GM19035 (cell line): ENCODE results near the gene CERS4.
"Not testable (repeated sequence)": the region's sequence is repeated elsewhere in the genome, so short reads cannot be mapped to it uniquely, and the experiment has no call there.

Source experiments
- ATAC-seq: cut with Tn5 transposase; IDR thresholded peaks from one replicate; pipeline ENCODE4 v1.9.1; 2021; ENCODE audit not compliant: unreplicated experiment

The CERS4 gene, protein sequence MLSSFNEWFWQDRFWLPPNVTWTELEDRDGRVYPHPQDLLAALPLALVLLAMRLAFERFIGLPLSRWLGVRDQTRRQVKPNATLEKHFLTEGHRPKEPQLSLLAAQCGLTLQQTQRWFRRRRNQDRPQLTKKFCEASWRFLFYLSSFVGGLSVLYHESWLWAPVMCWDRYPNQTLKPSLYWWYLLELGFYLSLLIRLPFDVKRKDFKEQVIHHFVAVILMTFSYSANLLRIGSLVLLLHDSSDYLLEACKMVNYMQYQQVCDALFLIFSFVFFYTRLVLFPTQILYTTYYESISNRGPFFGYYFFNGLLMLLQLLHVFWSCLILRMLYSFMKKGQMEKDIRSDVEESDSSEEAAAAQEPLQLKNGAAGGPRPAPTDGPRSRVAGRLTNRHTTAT

DNA sequence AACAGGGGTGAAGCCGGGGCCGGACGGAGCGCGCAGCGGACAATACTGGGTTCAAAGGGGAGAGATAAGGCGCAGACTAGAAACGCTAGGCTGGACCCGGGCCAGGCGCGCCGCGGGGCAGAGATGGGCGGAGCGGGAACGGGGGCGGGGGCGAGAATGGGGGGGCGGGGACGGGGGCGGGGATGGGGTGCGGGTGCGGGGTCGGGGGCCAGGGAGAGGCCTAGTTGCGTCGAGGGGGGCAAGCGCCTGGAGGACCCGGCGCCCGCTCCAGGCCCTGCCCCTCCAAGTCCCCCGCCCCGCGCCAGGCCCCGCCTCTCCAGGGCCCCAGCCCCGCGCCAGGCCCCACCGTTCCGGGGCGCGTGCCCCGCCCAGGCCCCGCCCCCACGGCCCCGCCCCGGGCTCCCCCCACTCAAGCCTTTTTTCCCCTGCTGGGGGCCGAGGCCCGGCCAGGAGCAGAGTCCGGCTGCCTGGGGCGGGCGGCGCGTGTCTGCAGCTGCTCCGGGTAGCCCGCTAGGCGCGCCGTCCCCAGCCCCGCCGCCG is at the start of gene CERS4:
Gene CERS4, plus strand, starts transcription at position 449 of the 540 bp plus-strand sequence. CDS start 41,707 bp downstream, outside the sequence.
- peak; percentile 57 for ATAC-seq

DNA sequence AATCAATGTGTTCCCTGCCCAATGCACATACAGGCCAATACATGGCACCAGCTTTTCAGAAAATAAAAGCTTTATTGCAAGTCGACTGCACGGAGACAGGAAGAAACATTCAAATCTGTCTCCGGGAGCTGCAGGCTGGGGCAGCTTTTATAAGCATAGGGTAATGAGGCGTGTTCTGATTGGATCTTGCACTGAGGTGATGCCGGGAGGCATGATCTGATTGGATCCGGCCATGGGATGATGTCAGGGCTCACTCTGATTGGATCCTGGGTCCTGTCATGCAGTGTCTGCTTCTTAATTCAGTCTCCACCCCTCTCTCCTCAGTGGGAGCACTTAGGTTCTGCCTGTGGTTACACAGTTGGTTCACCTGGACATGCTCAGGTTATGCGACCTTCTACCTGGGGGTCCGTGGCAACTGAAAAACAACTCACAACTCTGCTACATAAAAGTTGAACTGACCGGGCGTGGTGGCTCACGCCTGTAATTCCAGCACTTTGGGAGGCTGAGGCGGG is 48.0 kb upstream of the CERS4 start:
- no peak for ATAC-seq

DNA sequence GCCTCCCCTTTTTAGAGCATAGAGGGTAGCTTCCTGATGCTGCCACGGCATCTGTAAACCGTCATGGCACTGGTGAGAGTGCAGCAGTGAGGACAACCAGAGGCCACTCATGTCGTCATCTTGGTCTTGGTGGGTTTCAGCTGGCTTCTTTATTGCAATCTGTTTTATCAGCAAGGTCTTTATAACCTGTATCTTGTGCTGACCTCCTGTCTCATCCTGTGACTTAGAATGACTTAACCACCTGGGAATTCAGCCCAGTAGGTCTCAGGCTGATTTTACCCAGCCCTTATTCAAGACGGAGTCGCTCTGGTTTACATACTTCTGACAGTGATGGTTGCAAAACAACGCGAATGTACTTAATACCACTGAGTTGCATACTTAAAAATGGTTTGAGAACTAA is 45.4 kb upstream of the CERS4 start:
- ATAC-seq, result no peak

DNA sequence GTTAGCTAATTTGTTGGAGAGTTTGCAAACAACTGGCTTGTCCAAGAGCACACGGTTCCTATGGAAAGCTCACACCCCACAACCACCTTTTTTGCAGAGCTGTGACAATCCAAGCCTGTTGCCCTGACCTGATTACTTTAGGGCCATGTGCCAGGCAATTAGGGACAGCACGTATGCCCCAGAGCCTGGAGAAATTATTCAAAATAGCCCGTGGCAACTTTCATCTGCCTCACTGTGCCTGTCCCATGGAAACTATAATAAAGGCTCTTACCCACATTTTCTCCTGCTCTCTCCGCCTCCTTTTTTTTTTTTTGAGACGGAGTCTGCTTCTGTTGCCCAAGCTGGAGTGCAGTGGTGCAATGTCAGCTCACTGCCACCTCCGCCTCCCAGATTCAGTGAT is 41.2 kb upstream of the CERS4 start:
- ATAC-seq, result no peak

DNA sequence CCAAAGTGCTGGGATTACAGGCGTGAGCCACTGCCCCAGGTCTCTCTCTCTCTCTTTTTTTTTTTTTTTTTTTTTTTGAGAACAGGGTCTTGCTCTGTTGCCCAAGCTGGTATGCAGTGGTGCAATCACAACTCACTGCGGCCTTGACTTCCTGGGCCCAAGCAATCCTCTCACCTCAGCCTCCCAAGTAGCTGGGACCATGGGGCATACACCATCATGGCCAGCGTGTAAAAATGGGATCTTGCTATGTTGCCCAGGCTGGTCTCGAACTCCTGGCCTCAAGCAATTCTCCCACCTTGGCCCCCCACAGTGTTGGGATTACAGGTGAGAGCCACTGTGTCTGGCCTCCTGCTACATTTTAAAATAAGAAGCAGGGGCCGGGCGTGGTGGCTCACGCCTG is 40.6 kb upstream of the CERS4 start:
- no peak for ATAC-seq

DNA sequence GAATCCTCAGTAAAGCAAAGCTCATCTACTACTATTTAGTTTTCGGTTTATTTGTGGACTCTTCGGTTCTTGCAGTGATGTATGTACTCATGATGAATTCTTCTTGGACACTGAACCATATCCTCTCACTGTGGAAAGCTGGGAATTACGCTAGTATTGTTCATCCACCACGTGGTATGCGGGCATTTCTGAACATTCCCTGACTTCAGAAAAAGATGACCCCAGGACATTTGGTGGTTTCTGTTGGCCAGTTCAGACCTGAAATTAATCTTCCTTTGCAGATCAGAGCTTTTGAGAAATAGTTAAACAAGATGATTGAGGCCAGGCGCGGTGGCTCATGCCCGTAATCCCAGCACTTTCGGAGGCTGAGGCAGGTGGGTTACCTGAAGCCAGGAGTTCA is 34.5 kb upstream of the CERS4 start:
- no peak for ATAC-seq

- ATAC-seq, result no peak
Observed at GRCh38 chr19:8180018-8180417, 29.2 kb upstream of the CERS4 start.

- ATAC-seq, result no peak
Observed at GRCh38 chr19:8184274-8184673, 24.9 kb upstream of the CERS4 start.

GRCh38 chr19:8185343-8186068 is 23.7 kb upstream of the CERS4 start:
- ATAC-seq, result no peak

- ATAC-seq, result no peak
Observed at GRCh38 chr19:8192221-8192820, 16.8 kb upstream of the CERS4 start.

DNA sequence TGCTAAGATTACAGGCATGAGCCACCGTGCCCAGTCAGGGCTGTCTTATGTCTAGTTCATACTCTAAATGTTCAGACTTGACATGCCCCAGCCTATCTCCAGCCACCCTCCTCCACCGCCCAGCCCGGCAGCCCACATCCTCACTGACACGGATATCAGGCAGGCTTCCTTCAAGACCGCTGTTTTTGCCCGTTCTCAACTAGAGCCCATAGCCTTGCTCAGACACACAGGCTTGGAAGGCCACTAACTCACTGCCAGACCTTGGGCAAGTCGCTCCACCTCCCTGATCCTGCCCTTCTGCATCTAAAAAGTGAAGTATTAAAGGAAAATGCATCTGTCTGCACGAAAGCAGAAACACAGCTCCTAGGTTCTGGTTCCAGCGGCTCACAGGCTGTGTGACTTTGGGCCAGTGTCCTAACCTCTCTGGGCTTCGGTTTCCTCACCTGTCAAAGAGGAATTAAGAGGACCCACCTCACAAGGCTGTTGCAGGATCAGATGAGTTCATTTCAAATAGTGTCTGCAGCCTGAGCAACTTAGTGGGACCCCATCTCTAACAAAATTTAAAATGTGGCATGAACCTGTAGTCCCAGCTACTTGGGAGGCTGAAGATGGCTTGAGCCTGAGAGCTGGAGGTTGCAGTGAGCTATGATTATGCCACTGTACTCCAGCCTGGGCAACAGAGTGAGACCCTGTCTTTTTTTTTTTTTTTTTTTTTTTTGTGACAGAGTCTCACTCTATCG is 14.5 kb upstream of the CERS4 start:
- no peak for ATAC-seq

GRCh38 chr19:8196271-8196927 is 12.8 kb upstream of the CERS4 start:
- ATAC-seq, result no peak

GRCh38 chr19:8203288-8204120 is 5.7 kb upstream of the CERS4 start:
- ATAC-seq, result not testable (repeated sequence)

DNA sequence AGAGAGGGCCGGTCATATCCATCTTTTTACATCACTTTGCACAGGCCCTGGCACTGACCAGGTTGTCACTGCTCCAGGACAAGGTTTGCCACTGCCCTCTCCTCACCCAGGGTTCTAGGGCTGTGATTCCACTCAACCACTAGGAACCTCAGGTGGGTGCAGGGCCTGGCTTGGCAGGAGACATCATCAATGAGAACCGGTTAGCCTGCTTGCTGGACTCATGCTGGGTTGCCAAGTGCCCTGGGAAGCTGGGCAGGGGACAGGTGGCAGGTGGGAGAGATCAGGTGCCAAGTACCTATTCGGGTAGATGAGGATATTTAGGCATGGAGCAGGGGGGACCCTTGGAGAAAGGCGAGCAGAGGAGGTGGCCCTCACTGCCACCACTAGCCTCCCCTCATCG is 4.2 kb upstream of the CERS4 start:
- ATAC-seq, result no peak

- no peak for ATAC-seq
Observed at GRCh38 chr19:8206147-8207087, 2.8 kb upstream of the CERS4 start.

DNA sequence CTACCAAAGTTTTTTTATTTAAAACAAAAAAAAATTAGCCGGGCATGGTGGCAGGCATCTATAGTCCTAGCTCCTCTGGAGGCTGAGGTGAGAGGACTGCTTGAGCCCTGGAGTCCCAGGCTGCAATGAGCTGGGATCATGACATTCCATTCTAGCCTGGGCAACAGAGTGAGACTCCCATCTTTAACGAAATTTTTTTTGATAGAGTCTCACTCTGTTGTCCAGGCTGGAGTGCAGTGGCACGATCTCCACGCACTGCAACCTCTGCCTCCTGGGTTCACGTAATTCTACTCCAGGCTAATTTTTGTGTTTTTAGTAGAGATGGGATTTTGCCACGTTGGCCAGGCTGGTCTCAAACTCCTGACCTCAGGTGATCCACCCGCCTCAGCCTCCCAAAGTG is 1.8 kb upstream of the CERS4 start:
- not testable (repeated sequence) for ATAC-seq

- peak; percentile 9 for ATAC-seq
Observed at GRCh38 chr19:8208119-8208921, 850 bp upstream of the CERS4 start.
